ENCODE measurements around the gene CHST3.

The CHST3 gene

DNA sequence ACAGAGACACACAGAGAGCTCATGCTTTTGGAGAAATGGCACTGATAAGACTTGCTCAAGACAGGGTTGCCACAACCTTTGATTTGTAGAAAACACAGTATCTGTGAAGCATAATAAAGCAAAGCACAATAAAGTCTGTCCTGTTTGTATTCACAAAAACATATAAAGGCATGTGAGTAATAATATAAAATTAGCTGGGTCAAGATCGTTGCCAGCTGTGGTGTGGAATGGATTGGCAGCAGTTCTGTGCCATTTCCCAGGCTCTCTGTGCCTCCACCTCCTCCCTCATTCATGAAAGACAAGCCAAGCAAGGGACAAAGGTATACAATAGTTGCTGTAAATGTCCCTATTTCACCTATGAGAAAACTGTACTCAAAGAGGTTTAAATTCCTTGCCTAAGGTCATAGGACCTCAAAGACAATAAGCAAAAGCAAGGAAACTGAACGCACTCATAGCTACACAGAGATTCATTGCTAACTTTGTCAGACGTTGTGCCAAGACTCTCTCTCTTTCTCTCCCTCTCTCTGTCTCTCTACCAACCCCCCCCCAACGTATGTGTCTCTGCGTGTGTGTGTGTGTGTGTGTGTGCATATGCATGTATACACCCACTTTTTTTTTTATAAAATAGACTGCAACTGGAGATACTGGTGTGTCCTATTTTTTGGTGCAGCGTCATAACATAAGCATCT lies 31.8 kb downstream of the CHST3 start:
- no peak for DNase-seq

GRCh38 chr10:71996592-71997371 lies 32.6 kb downstream of the CHST3 start:
- DNase-seq, result no peak

DNA sequence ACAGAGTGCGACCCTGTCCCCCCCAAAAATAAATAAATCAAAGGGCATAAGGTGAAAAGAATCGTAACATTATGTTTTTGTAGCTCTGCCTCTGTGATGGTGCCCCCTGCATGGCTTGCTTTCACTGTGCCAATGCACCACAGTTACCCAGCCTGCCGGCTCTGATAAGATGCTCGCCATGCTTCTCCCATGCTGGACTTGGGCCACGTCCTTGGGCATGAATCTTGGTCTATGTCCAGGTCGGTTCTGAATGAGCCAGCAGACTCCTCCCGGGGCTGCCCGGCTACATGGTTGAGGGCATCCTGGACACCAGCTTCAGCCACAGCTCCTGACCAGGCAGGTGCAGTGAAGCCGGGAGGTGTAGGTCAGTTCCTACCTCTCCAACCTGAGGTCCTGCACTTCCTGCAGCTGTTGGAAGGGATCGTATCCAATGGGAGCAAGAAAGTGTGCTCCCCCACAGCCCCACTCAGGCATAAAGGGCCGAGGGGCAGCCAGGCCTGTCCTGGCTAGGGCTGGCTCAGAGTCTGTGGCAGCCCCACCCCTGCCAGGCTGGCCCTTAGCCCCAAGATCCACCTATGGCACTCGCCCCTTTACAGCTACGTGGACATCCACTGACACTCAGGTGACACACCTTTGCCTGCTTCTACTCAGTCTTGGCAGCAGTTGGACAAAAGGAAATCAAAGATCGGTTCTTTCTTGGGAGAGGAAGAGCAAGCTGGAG lies 34.1 kb downstream of the CHST3 start:
- DNase-seq, result no peak

- DNase-seq, result no peak
Measured at GRCh38 chr10:71998840-71999194, 34.6 kb downstream of the CHST3 start.

GRCh38 chr10:71999360-72000072 lies 35.3 kb downstream of the CHST3 start:
- DNase-seq, result peak; percentile 38

- no peak for DNase-seq
Measured at GRCh38 chr10:72000073-72001032, 36.2 kb downstream of the CHST3 start.

DNA sequence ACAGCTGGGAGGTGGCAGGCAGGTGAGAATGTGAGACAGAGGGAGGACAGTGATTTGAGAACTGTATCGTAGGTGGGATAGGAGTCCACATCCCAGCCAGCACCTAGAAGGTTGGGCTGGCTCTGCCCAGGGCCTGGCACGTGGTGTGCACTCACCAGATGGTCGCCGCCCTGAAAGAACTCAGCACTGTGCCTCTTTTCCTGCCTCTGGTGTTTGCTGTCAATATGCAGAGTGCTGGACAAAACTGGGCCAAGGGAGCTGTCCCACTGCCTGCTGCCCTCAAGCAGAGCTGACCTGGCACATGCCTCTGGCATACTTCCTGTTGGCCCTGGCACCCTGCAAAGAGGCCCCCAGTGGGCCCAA lies 36.8 kb downstream of the CHST3 start:
- no peak for DNase-seq

DNA sequence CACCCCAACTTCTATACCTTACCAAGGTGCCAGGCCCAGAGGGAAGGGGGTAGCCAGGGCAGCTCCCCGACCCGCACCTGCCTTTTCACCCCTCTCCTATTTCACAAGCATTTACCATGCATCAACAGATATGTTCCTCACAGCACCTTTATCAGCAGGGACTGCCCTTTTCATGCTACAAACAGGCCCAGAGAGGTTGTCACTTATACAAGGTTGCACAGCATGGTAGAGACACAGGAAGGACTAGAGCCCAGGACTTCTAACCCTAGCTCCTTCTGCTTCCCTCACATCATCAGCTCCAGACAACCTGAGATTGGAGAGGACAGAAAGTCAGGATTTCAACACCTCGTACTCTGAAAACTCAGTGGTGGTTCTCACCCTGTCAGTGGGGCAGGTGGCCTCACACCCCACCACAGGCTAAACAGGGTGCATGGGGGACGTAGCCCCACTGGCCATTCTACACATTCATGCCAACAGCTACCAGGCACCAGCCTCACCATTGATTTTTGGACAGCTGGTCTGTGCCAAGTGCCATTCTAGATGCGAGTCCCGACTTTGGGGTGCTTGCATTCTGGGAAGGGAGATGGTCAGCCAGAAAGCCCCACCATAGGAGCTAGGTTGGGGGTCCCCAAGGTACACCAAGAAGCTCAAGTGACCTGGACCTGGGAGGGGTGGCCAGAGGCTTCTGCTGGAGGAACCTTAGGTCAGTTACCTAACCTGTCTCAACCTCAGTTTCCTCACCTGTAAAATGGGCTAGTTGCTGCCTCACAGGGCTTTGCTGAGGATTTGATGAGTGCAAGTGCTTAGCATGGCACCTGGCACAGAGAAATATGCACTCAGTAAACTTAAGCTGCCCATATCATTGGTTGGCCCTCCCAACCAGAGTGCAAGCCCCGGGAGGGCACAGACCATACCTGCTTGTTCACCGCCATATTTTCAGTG lies 38.4 kb downstream of the CHST3 start:
- no peak for DNase-seq

- no peak for DNase-seq
Measured at GRCh38 chr10:72006026-72006425, 41.8 kb downstream of the CHST3 start.

GRCh38 chr10:72007246-72007892 lies 43.2 kb downstream of the CHST3 start:
- no peak for DNase-seq

DNA sequence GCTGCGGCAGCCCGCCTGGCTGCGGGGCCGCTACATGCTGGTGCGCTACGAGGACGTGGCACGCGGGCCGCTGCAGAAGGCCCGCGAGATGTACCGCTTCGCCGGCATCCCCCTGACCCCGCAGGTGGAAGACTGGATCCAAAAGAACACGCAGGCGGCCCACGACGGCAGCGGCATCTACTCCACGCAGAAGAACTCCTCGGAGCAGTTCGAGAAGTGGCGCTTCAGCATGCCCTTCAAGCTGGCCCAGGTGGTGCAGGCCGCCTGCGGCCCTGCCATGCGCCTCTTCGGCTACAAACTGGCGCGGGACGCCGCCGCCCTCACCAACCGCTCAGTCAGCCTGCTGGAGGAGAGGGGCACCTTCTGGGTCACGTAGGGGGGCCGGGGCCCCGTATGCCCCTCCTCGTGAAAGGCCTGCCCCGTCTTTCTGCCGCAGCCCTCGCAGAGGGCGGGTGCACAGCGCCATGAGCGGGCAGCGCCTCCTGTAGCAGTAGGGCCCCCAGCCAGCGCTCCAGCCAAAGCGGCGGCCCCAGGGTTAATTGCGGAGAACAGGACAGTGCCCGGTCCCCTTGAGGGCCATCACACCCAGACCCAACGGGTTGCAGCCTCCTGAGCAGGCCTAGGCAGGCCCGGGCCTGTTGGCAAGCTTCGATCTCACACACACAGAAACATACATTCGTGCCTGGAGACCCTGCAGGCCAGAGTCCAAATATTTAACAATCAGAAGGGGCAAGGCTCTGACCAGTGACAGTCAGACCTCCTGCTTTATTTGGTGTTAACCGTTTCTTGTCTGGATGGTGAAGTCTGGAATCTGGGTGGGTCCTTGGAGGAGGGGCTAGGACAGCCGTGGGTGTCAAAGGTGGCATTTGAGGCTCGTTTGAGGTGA lies 44.1 kb downstream of the CHST3 start:
- no peak for DNase-seq

DNA sequence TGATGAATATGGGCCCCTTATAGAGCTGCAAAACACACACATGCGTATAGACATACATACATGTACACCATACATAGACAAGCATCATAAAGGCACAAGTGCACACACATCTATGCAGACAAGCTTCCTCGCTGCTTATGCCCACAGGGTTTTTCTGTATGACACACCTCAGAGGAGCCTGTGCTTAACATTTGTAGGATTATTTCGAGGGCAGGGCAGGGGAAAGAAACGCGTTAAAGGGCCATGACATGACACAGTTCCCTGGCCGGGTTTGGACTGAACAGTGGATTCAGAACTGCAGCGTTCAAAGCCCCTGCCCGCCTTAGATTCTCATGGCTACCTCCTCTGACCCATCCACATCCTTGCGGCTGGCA lies 44.8 kb downstream of the CHST3 start:
- DNase-seq, result no peak

GRCh38 chr10:72009425-72010081 lies 45.4 kb downstream of the CHST3 start:
- DNase-seq, result peak; percentile 2

GRCh38 chr10:72010234-72010973 lies 46.2 kb downstream of the CHST3 start:
- DNase-seq, result no peak

GRCh38 chr10:72011016-72011415 lies 46.8 kb downstream of the CHST3 start:
- DNase-seq, result no peak

GRCh38 chr10:72011468-72011867 lies 47.3 kb downstream of the CHST3 start:
- DNase-seq, result no peak

- no peak for DNase-seq
Measured at GRCh38 chr10:72011976-72012512, 47.8 kb downstream of the CHST3 start.

DNA sequence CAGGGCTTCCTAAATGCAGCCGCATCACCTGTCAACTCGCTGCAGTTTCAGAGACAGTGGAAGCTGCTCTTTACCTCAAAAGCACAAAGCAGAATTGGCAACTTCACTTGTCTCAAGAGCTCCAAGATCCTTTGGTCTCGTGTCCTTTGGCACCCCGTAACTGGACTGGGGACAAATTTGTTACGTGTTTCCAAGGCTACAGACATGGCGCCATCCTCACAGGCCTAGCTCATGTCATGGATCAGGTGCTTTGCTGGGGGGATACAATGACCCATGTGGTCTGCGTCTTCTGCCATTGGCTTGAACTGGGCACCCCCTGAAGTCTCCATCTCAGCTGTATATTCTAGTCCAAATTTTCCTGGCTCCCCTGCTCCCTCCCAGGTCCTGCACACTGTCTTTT lies 48.6 kb downstream of the CHST3 start:
- no peak for DNase-seq

Measured in DMS79 (cell line).